HG03460 (cell line): ENCODE data around the gene ERLIN1.
"Not testable (repeated sequence)": the region's sequence is repeated elsewhere in the genome, so short reads cannot be mapped to it uniquely, and the experiment has no call there.

Experiments used
- ATAC-seq: cut with Tn5 transposase; IDR thresholded peaks from one replicate; pipeline ENCODE4 v1.9.1; 2021; ENCODE audit not compliant: unreplicated experiment

ERLIN1 gene

DNA sequence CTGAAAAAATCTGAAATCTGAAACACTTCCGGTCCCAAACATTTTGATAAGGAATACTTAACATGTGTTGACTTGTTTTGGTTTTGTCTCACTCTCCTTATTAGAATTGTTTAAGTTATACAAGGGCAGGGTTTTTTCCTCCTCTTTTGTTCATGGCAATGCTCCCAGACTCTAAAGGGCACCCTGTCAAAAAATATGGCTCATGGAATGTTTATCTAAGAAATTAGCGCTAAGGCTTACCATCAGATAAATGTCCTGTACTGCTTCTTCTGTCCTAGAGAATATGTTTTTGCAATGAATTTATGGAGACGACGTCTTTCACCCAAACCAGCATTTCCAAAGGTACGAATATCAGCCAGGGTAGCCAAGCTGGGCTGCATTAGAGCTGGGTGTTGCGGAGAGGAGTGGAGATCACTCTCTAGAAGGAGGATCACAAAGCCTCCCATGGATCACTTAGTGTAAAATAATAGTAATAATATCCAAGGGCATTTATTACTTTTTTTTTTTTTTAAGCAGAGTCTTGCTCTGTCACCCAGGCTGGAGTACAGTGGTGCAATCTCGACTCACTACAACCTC lies 46.8 kb downstream of the ERLIN1 start:
- ATAC-seq: no peak

DNA sequence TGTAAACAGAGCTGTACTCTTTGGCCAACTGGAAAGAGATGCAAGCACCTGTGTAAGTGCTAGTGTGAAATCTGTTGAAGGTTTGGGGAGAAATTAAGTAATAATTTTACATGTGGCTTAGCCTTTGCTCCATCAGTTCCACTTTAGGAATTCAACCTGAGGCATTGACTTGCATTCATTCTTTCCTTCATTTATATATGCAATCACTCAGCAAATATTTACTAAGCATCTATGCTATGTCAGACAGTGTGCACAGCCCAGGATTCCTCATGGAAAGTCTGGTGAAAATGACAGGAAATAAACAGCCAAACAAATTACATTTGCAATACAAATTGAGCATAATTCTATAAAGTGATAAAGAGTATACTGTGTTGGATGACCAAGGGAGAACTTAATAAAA lies 50.3 kb downstream of the ERLIN1 start:
- ATAC-seq: no peak

DNA sequence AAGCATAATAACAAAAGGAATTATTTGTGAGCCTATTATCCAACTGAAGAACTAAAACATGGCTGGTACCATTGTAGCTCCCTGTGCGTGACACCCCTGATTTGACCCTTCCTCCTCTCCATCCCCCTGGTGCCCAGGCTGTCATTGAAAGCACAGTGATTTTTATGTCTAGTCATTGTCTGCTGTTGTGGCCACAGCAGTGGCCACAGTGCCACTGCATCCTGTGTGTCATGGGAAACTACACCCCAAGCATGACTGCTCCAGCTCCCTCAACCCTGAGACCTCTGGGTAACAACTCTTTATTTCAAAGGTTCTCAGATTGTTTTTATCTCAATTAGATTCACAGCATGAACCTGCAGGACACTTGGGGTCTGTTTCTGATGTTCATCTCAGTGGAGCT lies 52.0 kb downstream of the ERLIN1 start:
- ATAC-seq: no peak

DNA sequence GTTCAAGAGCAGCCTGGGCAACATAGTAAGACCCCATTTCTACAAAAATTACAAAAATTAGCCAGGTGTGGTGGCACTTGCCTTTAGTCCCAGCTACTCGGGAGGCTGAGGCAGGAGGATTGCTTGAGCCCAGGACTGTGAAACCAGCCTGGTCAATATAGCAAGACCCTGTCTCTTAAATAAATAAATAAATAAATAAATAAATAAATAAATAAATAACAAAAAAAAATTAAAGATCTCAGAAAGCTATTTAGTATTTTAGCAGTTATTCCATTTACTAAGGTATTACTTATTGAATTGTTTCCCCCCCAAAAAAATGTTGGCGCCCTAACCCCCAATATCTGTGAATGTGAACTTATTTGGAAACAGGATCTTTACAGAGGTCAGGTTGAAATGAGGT lies 53.4 kb downstream of the ERLIN1 start:
- no peak for ATAC-seq

DNA sequence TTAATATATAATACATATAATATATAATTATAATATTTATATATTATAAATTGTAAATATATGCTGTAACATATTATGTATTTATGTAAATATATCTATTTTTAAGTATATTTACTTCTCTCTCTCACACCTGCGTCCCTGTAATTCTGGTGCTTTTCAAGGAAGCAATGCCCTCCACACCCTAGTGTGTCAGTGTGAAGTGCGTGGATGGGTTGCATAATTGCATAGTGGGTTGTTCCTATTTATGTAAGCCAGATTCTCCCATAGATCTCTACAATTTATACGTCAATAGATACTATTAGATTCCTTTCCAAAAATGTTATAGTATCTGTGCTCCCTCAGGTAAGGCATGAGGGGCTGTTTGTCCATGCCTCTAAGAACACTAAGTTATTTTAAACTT lies 54.3 kb downstream of the ERLIN1 start:
- ATAC-seq: no peak

DNA sequence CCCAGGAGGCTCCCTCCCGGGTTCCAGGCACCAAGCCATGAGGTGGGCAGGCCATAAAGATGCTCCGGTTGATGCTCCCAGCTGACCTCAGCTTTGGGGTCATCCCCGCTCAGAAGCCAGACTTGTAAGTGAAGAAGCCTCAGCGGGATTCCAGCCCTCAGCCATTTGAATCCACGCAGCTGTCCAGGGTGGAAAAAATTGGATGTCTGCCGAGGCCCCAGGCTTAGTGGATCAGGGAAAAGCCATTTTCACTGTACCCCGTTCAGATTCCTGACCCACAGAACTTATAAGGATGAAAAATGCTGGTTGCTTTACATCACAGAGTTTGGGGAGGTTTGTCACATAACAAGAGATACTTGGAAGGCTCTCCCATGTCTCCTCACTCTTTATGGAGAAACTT lies 55.0 kb downstream of the ERLIN1 start:
- no peak for ATAC-seq

DNA sequence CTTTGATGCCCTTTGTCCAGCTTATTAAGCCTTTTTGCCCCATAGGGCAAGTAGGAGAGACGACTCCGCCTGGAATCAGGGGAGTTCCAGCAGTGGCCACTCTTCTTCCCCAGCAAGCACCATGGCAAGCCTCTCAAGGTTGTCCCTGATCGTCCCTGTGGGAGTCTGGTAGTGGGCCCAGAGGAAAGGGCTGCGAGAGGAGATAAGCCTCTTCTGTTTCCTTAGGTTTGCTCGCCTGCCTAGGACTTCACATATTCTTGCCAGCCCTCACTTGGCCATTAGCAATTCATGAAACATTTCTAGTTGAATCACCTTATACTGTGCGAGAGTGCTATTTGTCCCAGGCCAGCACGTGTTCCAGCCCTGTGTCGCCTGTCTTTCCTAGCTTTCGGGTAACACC lies 56.4 kb downstream of the ERLIN1 start:
- no peak for ATAC-seq

DNA sequence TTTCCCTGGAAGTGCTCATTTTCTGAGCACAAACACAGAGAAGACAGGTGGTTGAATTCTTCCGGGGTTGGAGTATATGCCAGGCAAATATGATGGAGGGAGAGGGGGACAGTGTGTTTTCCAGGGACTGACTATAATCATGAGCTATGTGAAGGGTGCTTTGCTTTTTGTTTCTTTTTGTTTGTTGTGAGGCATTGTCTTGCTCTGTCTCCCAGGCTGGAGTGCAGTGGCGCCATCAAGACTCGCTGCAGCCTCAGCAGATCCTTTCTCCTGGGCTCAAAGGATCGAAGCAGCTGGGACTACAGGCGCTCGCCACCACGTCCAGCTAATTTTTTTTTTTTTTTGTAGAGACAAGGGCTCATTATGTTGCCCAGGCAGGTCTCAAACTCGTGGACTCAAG lies 56.9 kb downstream of the ERLIN1 start:
- ATAC-seq: no peak

DNA sequence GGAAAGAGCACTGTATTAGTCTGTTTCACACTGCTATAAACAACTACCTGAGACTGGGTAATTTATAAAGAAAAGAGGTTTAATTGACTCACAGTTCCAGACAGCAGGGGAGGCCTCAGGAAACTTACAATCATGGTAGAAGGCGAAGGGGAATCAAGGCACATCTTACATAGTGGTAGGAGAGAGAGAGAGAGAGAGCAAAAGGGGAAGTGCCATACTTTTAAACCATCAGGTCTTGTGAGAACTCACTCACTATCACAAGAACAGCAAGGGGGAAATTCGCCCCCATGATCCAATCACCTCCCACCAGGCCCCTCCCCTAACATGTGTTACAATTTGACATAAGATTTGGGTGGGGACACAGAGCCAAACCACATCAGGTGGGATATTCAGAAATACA lies 60.5 kb downstream of the ERLIN1 start:
- not testable (repeated sequence) for ATAC-seq

DNA sequence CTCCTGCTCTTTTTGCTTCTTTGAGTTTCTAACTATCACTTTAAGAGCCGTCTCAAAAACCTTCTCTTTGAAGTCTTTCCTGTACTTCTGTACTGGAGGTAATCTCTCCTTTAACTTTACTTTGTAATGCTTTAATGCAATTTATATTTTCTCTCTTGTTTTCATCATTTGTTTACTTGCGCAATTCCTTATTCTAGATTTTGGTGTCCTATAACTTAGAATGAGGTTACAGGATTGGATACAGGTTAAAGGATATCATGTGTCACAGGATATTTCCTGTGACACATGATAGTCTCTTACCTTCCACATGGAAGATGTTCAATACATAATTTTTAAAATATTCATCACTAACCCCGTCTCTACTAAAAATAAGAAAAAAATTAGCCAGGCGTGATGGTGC lies 61.7 kb downstream of the ERLIN1 start:
- no peak for ATAC-seq

DNA sequence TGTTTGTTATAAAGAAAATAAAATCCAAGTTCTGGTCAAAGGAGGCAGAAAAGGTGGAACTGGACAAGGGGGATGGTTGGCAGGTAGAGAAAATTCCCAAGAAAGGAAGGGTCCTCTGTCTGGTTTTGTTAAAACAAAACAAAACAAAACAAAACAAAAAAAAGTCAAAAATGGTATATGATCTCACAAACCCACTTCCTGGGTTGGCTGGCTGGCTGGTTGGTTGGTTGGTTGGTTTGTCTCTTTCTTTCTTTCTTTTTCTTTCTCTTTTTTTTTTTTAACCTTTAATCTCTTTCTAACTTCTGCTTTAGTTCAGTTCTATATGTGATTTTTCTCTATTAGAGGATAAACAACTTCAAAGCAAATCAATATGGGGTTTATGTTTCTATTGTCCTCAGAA lies 63.0 kb downstream of the ERLIN1 start:
- ATAC-seq: no peak

DNA sequence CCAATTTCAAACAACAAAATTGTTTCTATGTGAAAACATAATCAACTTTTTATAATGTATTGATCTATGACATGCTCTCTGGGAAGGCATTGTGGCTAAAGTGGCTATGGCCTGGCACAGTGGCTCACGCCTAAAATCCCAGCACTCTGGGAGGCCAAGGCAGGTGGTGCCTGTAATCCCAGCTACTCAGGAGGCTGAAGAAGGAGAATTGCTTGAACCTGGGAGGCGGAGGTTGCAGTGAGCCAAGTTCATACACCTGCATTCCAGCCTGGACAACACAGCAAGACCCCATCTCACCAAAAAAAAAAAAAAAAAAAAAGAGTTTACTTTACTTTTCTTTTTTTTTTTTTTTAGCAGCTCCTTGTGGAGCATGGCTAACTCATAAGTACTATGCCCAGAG lies 65.3 kb downstream of the ERLIN1 start:
- no peak for ATAC-seq

DNA sequence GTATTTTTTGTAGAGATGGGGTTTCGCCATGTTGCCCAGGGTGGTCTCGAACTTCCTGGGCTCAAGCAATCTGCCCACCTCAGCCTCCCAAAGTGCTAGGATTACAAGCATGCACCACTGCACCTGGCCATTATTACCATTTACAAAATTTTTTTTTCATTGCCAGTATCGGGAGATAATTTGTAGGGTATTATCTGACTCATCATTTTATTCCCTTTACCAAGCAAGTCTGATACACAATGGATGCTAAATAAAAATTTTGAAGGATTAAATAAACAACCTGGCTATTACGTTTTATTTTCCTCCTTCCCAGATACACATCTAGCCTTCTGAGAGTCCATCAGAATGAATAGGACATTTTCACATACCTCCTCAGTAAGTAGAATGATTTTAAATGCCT lies 66.1 kb downstream of the ERLIN1 start:
- no peak for ATAC-seq

DNA sequence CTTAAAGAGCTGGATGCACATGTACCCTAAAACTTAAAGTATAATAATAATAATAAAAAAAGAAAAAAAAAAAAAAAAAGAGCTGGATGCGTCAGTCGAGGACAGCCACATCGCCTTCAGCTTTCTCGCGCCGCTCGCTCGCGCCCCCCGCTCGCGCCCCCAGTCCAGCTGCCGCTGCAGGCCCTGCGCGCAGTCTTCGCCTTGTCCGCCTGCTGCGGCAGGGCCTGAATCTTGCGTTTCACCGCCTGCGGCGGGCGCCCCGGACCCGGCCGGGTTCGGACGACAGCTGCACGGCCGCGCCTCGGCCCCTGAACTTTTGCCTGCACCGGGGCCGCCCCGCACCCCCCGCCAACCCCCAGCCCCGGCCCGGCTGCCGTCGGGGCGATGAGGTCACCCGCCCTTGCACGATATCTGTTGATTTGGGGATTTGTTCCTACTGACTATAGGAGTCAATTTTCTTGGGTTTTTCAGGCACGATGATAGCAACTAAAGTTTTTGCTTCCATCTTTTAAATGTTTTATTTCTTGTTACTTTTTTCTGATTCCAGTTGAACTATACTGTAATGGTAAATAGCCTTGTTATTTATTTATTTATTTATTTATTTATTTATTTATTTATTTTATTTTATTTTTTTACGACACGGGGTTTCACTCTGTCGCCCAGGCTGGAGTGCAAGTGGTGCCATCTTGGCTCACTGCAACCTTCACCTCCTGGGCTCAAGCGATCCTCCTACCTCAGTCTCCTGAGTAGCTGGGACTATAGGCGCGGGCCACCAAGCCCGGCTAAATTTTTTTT lies 70.7 kb downstream of the ERLIN1 start:
- no peak for ATAC-seq

DNA sequence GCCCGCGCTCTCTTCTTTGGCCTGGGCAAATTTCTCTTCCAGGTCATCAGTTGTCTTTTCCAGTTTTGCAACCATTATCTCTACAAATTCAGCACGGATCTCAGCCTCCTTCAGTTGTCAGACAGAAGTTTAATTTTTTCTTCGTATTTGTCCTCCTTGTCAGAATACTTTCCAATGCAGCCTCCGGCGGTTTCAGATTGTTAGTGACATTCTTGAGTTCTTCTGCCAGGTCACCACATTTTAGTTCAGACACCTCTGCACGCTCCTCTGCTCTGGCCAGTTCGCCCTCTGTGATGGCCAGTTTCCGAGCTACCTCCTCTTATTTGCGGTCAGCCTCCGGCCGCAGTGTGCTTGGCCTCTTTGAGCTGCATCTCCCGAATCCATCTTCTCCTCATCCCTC lies 71.4 kb downstream of the ERLIN1 start:
- ATAC-seq: no peak

DNA sequence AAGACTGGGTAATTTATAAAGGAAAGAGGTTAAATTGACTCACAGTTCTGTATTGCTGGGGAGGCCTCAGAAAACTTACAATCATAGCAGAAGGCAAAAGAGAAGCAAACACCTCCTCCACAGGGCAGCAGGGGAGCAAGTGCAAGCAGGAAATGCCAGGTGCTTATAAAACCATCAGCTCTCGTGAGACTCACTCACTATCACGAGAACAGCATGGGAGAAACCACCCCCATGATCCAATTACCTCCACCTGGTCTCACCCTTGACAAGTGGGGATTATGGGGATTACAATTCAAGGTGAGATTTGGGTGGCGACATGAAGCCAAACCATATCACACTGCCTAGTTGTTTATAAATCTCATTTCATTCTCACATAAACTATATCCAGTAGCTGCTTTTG lies 76.2 kb downstream of the ERLIN1 start:
- ATAC-seq: no peak

DNA sequence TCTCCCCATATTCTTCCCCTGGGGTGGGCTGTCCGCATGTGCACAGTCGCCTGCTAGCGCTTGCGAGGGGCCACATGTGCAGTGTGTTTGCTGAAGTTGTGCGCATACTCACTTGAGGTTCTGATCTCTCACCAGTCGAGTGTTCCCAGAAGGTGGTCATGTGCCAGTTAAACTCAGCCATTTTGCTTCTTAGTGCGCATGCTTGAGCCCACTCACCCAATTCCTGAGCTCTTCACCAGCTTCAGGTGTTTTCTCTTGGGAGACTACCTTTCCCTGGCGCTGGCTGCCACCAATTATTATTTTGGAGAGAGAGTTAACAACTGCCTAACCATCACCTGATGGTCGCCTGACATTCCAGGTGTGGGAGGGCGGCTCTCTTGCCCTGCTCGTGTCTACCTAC lies 79.0 kb downstream of the ERLIN1 start:
- ATAC-seq: no peak

DNA sequence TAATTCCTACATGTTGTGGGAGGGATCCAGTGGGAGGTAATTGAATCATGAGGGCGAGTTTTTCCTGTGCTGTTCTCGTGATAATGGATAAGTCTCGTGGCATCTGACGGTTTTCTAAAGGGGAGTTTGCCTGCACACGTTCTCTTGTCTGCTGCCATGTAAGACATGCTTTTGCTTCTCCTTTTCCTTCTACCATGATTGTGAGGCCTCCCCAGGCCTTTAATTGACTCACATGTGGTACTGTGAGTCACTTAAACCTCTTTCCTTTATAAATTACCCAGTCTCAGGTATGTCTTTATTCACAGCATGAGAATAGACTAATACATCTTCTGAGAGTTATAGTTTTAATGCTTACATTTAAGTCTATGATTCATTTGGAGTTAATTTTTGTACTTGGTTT lies 81.5 kb downstream of the ERLIN1 start:
- ATAC-seq: no peak

DNA sequence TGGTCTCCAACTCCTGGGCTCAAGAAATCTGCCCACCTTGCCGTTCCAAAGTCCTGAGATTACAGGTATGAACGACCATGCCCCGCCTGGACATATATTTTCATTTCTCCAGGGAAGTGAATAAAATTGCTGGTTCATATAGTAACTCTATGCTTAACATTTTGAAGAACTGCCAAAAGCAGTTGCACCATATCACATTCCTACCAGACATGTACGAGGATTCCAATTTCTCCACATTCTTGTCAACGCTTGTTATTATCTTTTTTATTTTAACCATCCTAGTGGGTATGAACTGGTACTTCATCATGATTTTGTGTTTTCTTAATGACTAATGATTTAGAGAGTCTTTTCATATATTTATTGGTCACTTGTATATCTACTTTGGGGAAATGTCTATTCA lies 82.2 kb downstream of the ERLIN1 start:
- no peak for ATAC-seq

DNA sequence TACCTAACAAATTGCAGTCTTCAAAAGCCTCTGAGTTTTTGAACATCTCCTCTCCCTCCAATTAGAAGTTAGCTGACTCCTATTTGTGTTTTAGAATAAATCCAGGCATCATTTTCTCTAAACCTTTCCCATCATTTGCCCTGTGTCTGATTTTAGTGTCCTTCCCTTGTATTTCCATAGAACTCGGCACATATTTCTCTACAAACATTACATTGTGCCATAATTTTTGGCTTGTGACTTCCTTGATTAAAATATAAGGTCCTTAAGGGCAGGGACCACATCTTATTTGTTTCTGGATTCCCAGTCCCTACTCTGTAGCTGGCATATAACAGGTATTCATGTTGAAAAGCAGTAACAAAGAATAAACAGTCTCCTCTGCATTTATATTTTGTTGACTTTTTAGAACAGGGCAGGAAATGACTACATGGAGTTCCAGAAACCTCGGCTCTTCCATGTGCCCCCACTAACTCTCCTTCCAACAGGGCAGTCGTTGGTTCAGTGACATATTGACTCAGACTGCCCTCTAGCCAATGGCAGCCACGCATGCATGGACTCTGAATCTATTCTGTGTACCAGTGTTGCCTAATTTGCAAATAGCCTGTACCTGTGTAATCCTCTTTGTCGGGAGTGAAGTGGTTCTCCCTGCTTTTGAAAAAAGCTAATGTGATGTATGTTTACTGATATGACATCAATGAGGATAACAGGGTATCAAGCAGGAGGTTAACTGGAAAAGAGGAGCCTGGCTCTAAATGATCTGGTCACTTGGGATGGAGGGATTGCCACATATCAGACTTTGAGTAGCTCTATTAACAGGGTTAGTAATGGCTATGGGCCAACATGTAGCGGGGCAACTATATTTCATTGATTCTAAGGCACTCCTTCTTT lies 84.4 kb downstream of the ERLIN1 start:
- ATAC-seq: no peak

DNA sequence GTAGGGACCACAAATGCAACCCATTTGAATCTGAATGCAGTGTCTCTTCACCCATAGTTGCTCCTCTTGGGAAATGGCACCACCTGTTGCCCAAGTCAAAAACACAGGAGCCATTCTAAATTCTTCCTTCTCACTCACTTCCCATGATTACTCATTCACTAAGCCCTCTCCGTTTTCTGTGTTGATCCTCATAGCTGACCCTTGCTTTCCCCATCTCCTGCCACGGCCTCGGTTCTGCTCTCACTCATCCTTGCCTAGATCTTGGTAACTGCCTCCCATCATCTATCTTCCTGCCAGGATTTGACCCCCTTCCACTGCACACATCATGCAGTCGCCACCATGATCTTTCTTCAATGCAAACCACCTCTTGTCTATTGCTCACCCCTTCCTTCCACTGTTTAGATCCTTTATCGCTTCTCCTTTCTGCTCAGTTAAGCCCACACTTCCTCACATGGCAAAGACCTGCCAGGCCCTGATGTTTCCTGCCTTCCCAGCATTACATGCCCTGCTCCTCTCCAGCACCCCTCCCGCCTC lies 85.1 kb downstream of the ERLIN1 start:
- ATAC-seq: no peak
